ENCODE measurements around the gene DDX51.

DNA sequence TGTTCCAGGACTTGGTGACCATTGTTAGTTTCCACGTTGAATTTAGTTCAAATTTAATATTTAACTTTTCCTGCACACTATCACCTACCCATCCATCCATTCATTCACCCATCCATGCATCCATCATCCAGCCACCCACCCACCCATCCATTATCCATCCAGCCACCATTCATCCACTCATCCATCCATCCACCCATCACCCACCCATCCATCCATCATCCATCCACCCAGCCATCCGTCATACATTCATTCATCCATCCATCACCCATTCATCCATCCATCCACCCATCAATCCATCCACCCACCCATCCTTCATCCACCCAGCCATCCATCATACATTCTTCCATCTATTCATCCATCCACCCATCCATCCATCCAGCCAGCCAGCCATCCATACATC, 22.0 kb upstream of the DDX51 start:
- TF ChIP-seq POLR2AphosphoS5 (IDR thresholded peaks at IDR 0.05; ENCODE audit: low read depth, low read length) = no peak
- no peak for TF ChIP-seq POLR2A (IDR thresholded peaks at IDR 0.05; ENCODE audit: low read depth, low read length)
- TF ChIP-seq TAF1 (IDR thresholded peaks at IDR 0.05; ENCODE audit: low read depth, low read length) = no peak
- TF ChIP-seq PAX5 (IDR thresholded peaks at IDR 0.05; ENCODE audit: insufficient read depth, low read length, severe bottlenecking) = no peak

Data from GM12891 (cell line).